ENCODE data around the gene PIP4K2B. TPM values are rescaled to one million over a fixed set of nuclear protein-coding genes. Genes with fewer than 3 reads are reported as not detected.
A peak's percentile ranks its signal among the peaks of the same experiment; 100 is the strongest.

The PIP4K2B gene
- total RNA-seq, 1 donor from 2014 or later: 77.8 TPM

- no peak overlapping the region for H3K4me3 Mint-ChIP-seq (ENCODE audit: low read depth)
- H3K27me3 Mint-ChIP-seq: no peaks in the 10 kb centered on the region
- TF ChIP-seq CTCF (IDR thresholded peaks at IDR 0.05; ENCODE audit: unreplicated experiment): no peak
- H3K9me3 Mint-ChIP-seq (ENCODE audit: low read depth): no peaks in the 10 kb centered on the region
- H3K4me1 Mint-ChIP-seq (ENCODE audit: low read depth): peaks cover 42% of the 10 kb centered on the region
- DNase-seq (ENCODE audit: low spot score, unreplicated experiment): no peak
- peaks cover 5% of the 10 kb centered on the region for H3K36me3 Mint-ChIP-seq (ENCODE audit: insufficient read depth)
- peak overlapping the region; percentile 62 for H3K27ac Mint-ChIP-seq
Measured at GRCh38 chr17:38742411-38743308, 56.7 kb downstream of the PIP4K2B start.

GRCh38 chr17:38741921-38742410 lies 57.4 kb downstream of the PIP4K2B start:
- TF ChIP-seq CTCF (IDR thresholded peaks at IDR 0.05; ENCODE audit: unreplicated experiment): no peak
- Mint-ChIP-seq H3K36me3 (ENCODE audit: insufficient read depth) (peaks cover 5% of the 10 kb centered on the region), H3K4me1 (ENCODE audit: low read depth) (peaks cover 42% of the 10 kb centered on the region), H3K9me3 (ENCODE audit: low read depth) (no peaks in the 10 kb centered on the region), H3K4me3 (ENCODE audit: low read depth) (no peak overlapping the region), H3K27me3 (no peaks in the 10 kb centered on the region), H3K27ac (peak overlapping the region; percentile 62)
- DNase-seq (ENCODE audit: low spot score, unreplicated experiment): no peak

GRCh38 chr17:38741461-38741860 lies 57.9 kb downstream of the PIP4K2B start:
- Mint-ChIP-seq H3K27me3 (no peaks in the 10 kb centered on the region), H3K4me3 (ENCODE audit: low read depth) (no peak overlapping the region), H3K36me3 (ENCODE audit: insufficient read depth) (peaks cover 5% of the 10 kb centered on the region), H3K4me1 (ENCODE audit: low read depth) (peaks cover 38% of the 10 kb centered on the region), H3K27ac (peak overlapping the region; percentile 90), H3K9me3 (ENCODE audit: low read depth) (no peaks in the 10 kb centered on the region)
- DNase-seq (ENCODE audit: low spot score, unreplicated experiment): no peak
- TF ChIP-seq CTCF (IDR thresholded peaks at IDR 0.05; ENCODE audit: unreplicated experiment): no peak

GRCh38 chr17:38740806-38741205 lies 58.5 kb downstream of the PIP4K2B start:
- no peak for DNase-seq (ENCODE audit: low spot score, unreplicated experiment)
- Mint-ChIP-seq H3K9me3 (ENCODE audit: low read depth) (no peaks in the 10 kb centered on the region), H3K27me3 (no peaks in the 10 kb centered on the region), H3K4me3 (ENCODE audit: low read depth) (no peak overlapping the region), H3K27ac (no peak overlapping the region), H3K4me1 (ENCODE audit: low read depth) (peaks cover 31% of the 10 kb centered on the region), H3K36me3 (ENCODE audit: insufficient read depth) (peaks cover 5% of the 10 kb centered on the region)
- no peak for TF ChIP-seq CTCF (IDR thresholded peaks at IDR 0.05; ENCODE audit: unreplicated experiment)

GRCh38 chr17:38740044-38740443 lies 59.3 kb downstream of the PIP4K2B start:
- Mint-ChIP-seq H3K36me3 (ENCODE audit: insufficient read depth) (peaks cover 8% of the 10 kb centered on the region), H3K4me3 (ENCODE audit: low read depth) (no peak overlapping the region), H3K27me3 (no peaks in the 10 kb centered on the region), H3K27ac (no peak overlapping the region), H3K4me1 (ENCODE audit: low read depth) (peaks cover 26% of the 10 kb centered on the region), H3K9me3 (ENCODE audit: low read depth) (no peaks in the 10 kb centered on the region)
- no peak for TF ChIP-seq CTCF (IDR thresholded peaks at IDR 0.05; ENCODE audit: unreplicated experiment)
- DNase-seq (ENCODE audit: low spot score, unreplicated experiment): no peak
